T-cell (primary cell): ENCODE measurements around the gene CNTN5. TPM values are rescaled to one million over a fixed set of nuclear protein-coding genes. Genes with fewer than 3 reads are reported as not detected.
"Not testable (repeated sequence)": the region's sequence is repeated elsewhere in the genome, so short reads cannot be mapped to it uniquely, and the experiment has no call there.

Experiments
- ATAC-seq, 4 experiments: fragments of 200-7000 bp in 3 of 4; fragments of 150-1000 bp in 1 of 4; cut with Tn5 transposase; replicated peaks in 1 of 4; 1 replicate in 3 of 4; 2 replicates in 1 of 4; pipeline ENCODE4 v1.10.0; 2021; ENCODE audit warnings: moderate library complexity in 3 of 4, mild to moderate bottlenecking in 2 of 4, moderate number of reproducible peaks in 1 of 4
- CTCF ChIA-PET, 2 donors: fragments of 300-600 bp; sonication (Branson Sonifier 250); formaldehyde crosslinking; loops; one replicate each; lab custom pipeline; 2022; ENCODE audit warnings: antibody characterized with exemption in 2 of 2; lab: Charles Lee
- POLR2A ChIA-PET, 2 donors: fragments of 300-600 bp; sonication (Branson Sonifier 250); formaldehyde crosslinking; loops; one replicate each; lab custom pipeline; 2022; ENCODE audit warnings: antibody characterized with exemption in 2 of 2; lab: Charles Lee
- DNase-seq, 35 experiments: peaks; one replicate each; pipeline versions ENCODE4 v3.0.0 to v3.0.0-alpha.2; 2013 to 2023
- H3K27ac ChIP-seq: one replicate; pipeline ENCODE4 v1.5.1; 2013; ENCODE audit warnings: low read length
- H3K27me3 ChIP-seq, 2 experiments: replicated peaks in 1 of 2; 1 replicate in 1 of 2; 2 replicates in 1 of 2; pipeline versions ENCODE4 v1.6.1 to v1.7.0; 2013; ENCODE audit warnings: low read length in 1 of 2, mixed read lengths in 1 of 2; ENCODE audit not compliant: control insufficient read depth in 2 of 2, insufficient read depth in 2 of 2; ENCODE audit errors: extremely low read depth in 1 of 2
- H3K36me3 ChIP-seq, 2 donors: 1 replicate in 1 of 2; 2 replicates in 1 of 2; pipeline versions ENCODE4 v1.6.1 to v1.7.0; 2013; ENCODE audit warnings: low read length in 1 of 2; ENCODE audit not compliant: control insufficient read depth in 2 of 2, insufficient read depth in 1 of 2; ENCODE audit errors: extremely low read depth in 1 of 2
- H3K4me1 ChIP-seq, 2 experiments: 1 replicate in 1 of 2; 2 replicates in 1 of 2; pipeline versions ENCODE4 v1.6.1 to v1.7.0; 2013; ENCODE audit warnings: low read length in 2 of 2, mixed read lengths in 1 of 2; ENCODE audit not compliant: insufficient read depth in 2 of 2, control insufficient read depth in 1 of 2; ENCODE audit errors: extremely low read depth in 1 of 2
- H3K4me3 ChIP-seq, 2 donors: 1 replicate in 1 of 2; 2 replicates in 1 of 2; pipeline versions ENCODE4 v1.5.1 to v1.7.0; 2013; ENCODE audit warnings: mild to moderate bottlenecking in 2 of 2, low read length in 1 of 2, moderate library complexity in 1 of 2; ENCODE audit not compliant: control insufficient read depth in 1 of 2; ENCODE audit errors: extremely low read depth in 1 of 2
- H3K9me3 ChIP-seq: 2 replicates; pipeline ENCODE4 v1.7.0; 2013
- H3K27ac Mint-ChIP-seq, 2 donors: one replicate each; pipeline ENCODE4 v1.8.0; 2020 to 2021; ENCODE audit warnings: mild to moderate bottlenecking in 2 of 2, mixed read lengths in 2 of 2
- H3K27me3 Mint-ChIP-seq, 2 donors: one replicate each; pipeline ENCODE4 v1.8.0; 2021 to 2022; ENCODE audit warnings: mixed read lengths in 2 of 2
- H3K36me3 Mint-ChIP-seq: one replicate; pipeline ENCODE4 v1.8.0; 2021; ENCODE audit warnings: mixed read lengths
- H3K4me1 Mint-ChIP-seq, 3 donors: one replicate each; pipeline ENCODE4 v1.8.0; 2020 to 2022; ENCODE audit warnings: mixed read lengths in 3 of 3, mild to moderate bottlenecking in 1 of 3
- H3K4me3 Mint-ChIP-seq, 3 donors: one replicate each; pipeline ENCODE4 v1.8.0; 2020 to 2022; ENCODE audit warnings: mild to moderate bottlenecking in 3 of 3, mixed read lengths in 3 of 3, moderate library complexity in 3 of 3
- H3K9me3 Mint-ChIP-seq, 3 donors: one replicate each; pipeline ENCODE4 v1.8.0; 2020 to 2022; ENCODE audit warnings: mixed read lengths in 3 of 3
- WGBS: methylation state at CpG from one replicate; pipeline ENCODE4 v1.1.5; 2013; ENCODE audit warnings: missing lambda C conversion rate; ENCODE audit not compliant: insufficient coverage; 5-methylcytosine and 5-hydroxymethylcytosine counted together
- total RNA-seq, 35 experiments: library from RNA in 6 of 35; stranded (reverse) in 6 of 35; fragments of 120-200 nt in 1 of 35; gene quantifications; one replicate each; pipeline versions ENCODE4 v1.2.1 to v1.2.4 and lab custom pipeline; 2013 to 2026

CNTN5 gene
- total RNA-seq, 5 donors from 2014 or later (not counting 1 experiment from before 2014, with no cell fraction given), result not detected

DNA sequence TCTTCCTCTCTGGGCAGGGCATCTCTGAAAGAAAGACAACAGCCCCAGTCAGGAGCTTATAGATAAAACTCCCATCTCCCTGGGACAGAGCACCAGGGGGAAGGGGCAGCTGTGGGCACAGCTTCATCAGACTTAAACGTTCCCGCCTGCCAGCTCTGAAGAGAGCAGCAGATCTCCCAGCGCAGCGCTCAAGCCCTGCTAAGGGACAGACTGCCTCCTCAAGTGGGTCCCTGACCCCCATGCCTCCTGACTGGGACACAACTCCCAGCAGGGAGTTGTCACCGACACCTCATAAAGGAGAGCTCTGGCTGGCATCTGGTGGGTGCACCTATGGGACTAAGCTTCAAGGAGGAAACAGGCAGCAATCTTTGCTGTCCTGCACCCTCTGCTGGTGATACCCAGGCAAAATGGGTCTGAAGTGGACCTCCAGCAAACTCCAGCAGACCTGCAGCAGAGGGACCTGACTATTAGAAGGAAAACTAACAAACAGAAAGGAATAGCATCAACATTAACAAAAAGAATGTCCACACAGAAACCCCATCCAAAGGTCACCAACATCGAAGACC lies 1236.6 kb downstream of the CNTN5 start:
- WGBS, result 91% methylated on average over 5 of the region's 6 CpGs
- H3K4me3 Mint-ChIP-seq, H3K27ac ChIP-seq, H3K4me3 ChIP-seq, POLR2A ChIA-PET, ATAC-seq, DNase-seq, H3K27me3 ChIP-seq, H3K27me3 Mint-ChIP-seq, H3K4me1 ChIP-seq, H3K36me3 ChIP-seq, H3K27ac Mint-ChIP-seq, H3K9me3 ChIP-seq, CTCF ChIA-PET, H3K4me1 Mint-ChIP-seq, H3K36me3 Mint-ChIP-seq: not testable (repeated sequence)
- H3K9me3 Mint-ChIP-seq, result peaks cover 7 to 43% (median 29%) of the 10 kb centered on the region in 3 donors

DNA sequence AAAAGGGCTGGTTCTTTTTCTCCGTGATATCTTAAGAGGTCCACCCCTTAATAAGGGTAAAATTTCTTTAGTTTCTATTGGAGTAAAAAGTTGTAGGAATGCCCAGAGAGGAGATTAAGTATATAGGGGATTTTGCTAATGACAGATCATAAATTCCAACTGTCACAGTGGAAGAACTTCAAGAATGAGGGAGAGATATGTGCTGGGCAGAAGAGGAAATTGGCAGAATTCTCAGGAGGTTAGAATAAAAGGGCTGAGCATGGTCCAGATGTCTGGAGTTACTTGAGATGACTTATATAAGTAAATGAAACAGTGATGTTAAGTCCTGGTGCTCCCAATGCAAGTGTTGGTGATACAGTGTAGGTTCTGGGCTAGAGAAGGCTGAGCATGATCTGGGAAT lies 1248.8 kb downstream of the CNTN5 start:
- Histone ChIP-seq H3K9me3 (no peaks in the 10 kb centered on the region), H3K4me3 (no peak overlapping the region), H3K27ac (no peak overlapping the region), H3K4me1 (no peaks in the 10 kb centered on the region), H3K27me3 (no peaks in the 10 kb centered on the region), H3K36me3 (no peaks in the 10 kb centered on the region)
- Mint-ChIP-seq H3K4me3 (no peak overlapping the region), H3K4me1 (no peaks in the 10 kb centered on the region), H3K27ac (no peak overlapping the region), H3K36me3 (no peaks in the 10 kb centered on the region), H3K9me3 (peaks cover 23 to 32% (median 29%) of the 10 kb centered on the region in 3 donors), H3K27me3 (no peaks in the 10 kb centered on the region)
- no CpG with 5 or more reads among the region's 1 CpG for WGBS
- ATAC-seq (no peak), DNase-seq (no peak)
- CTCF ChIA-PET, result no interaction called here
- POLR2A ChIA-PET, result no interaction called here

DNA sequence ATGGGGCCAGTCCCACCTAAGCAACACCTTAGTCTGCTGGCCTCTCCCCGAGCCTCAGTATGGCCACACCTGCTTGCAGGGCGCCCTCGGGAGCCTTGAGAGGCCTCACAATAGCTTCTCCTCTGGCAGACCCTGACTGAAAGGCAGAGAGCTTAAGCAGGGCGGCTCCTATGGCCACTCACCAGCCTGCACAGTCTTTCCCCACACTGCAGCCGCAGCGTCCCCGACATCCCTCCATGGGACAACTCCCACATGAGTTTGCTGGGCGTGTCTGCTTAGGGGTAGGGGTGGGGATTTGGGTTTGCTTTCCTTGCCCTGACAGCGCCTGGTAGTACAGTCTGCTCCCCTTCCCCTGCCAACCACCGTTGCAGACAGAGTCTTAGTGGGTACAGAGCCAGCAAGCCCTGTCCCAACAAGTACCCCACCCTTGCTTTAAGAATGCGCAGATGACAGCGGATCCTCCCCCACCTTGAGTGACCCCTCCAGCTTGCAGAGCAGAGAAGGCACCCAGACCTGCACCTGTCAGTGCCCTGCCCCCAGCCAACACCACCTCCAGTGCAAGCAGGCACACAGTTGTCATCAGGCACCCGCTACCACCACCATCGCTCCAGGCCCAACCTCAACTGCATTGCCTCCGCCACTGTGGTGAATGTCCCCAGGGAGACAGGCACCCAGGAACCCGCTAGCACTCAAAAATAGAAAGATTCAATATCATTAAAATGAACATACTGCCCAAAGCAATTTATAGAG lies 1252.5 kb downstream of the CNTN5 start:
- Histone ChIP-seq H3K36me3 (no peaks in the 10 kb centered on the region), H3K4me1 (no peaks in the 10 kb centered on the region), H3K27ac (no peak overlapping the region), H3K27me3 (no peaks in the 10 kb centered on the region), H3K4me3 (no peak overlapping the region), H3K9me3 (no peaks in the 10 kb centered on the region)
- Mint-ChIP-seq H3K4me1 (no peaks in the 10 kb centered on the region), H3K27me3 (no peaks in the 10 kb centered on the region), H3K27ac (no peak overlapping the region), H3K9me3 (peaks cover 15 to 26% (median 18%) of the 10 kb centered on the region in 3 donors), H3K36me3 (no peaks in the 10 kb centered on the region), H3K4me3 (no peak overlapping the region)
- no peak for ATAC-seq
- ChIA-PET CTCF (no interaction called here), POLR2A (no interaction called here)
- WGBS, result 86% methylated on average over 9 of the region's 16 CpGs
- no peak for DNase-seq

DNA sequence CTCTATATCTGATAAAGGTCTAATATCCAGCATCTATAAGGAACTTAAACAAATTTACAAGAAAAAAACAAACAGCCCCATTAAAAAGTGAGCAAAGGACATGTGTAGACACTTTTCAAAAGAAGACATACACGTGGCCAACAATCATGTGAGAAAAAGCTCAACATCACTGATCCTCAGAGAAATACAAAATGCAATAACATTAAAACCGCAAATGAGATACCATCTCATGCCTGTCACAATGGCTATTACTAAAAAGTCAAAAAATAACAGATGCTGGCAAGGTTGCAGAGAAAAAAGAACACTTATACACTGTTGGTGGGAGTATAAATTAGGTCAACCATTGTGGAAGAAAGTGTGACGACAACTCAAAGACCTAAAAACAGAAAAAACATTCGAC lies 1253.7 kb downstream of the CNTN5 start:
- H3K4me3 ChIP-seq, DNase-seq, H3K36me3 ChIP-seq, H3K27me3 Mint-ChIP-seq, H3K9me3 ChIP-seq, H3K36me3 Mint-ChIP-seq, H3K4me3 Mint-ChIP-seq, H3K27me3 ChIP-seq, H3K4me1 ChIP-seq, CTCF ChIA-PET, H3K4me1 Mint-ChIP-seq, ATAC-seq, H3K27ac Mint-ChIP-seq, H3K27ac ChIP-seq: not testable (repeated sequence)
- peaks cover 10 to 24% (median 12%) of the 10 kb centered on the region in 3 donors for H3K9me3 Mint-ChIP-seq
- POLR2A ChIA-PET, result interaction anchor here in 1 of 2 donors (0.8 kb wide), 1 partner anchor 232 kb away, joined by 4 read pairs; no protein-coding TSS in a partner anchor
- WGBS, result no CpG with 5 or more reads among the region's 4 CpGs

DNA sequence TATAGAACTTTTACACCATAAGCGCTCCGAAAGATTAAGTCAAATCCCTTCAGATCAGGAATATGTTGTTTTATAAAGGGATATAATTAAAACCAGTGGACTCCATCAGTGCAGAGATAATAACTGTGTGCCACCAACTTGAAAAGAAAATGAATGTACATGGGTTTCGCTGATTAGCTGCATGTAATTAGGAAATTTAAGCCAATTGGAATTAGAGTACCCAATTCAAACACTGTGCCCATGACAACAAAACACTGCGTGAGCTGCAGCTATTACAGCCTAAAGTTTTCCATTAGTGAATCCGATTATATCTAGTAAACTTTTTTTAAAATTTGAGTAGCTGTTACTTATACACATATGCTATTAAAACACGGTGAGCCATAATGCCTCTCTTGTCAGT lies 1274.0 kb downstream of the CNTN5 start:
- H3K36me3 ChIP-seq, result no peaks in the 10 kb centered on the region
- no peak for DNase-seq
- no peaks in the 10 kb centered on the region for H3K9me3 ChIP-seq
- CTCF ChIA-PET, result no interaction called here
- POLR2A ChIA-PET, result no interaction called here
- no CpG with 5 or more reads among the region's 6 CpGs for WGBS
- H3K27me3 ChIP-seq, result no peaks in the 10 kb centered on the region
- no peak overlapping the region for H3K4me3 ChIP-seq
- no peak overlapping the region for H3K27ac Mint-ChIP-seq
- no peaks in the 10 kb centered on the region for H3K4me1 ChIP-seq
- no peak for ATAC-seq
- no peak overlapping the region for H3K27ac ChIP-seq
- H3K36me3 Mint-ChIP-seq, result no peaks in the 10 kb centered on the region
- peaks cover 3 to 9% (median 5%) of the 10 kb centered on the region in 3 donors for H3K9me3 Mint-ChIP-seq
- H3K4me1 Mint-ChIP-seq, result no peaks in the 10 kb centered on the region
- no peaks in the 10 kb centered on the region for H3K27me3 Mint-ChIP-seq
- no peak overlapping the region for H3K4me3 Mint-ChIP-seq

DNA sequence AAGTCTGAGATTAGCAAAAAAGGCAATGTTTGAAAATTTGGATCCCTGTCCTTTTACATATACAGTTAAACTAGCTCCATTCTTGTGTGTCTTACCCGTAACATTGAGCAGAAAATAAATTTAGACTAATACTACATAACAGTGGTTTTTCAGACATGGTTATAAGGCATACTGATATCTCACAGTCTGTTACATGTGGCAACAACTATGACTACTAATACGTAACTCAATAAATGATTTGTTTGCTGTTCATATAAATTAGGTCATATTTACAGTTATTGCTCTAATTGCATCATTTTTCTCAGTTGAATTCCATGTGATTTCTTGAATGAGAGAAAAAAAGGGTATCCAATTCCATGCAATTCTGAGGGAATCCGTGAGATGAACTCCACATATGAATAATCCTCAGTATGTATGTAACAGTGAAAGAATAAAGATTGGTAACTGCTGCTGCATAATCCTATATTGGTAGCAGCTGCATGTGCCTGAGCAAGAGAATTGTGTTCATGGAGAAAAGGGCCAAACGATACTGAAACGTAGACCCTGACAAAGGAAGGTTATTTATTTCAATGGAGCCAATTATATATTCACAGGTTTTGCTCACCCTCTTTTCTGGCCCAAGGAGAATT lies 1275.4 kb downstream of the CNTN5 start:
- Histone ChIP-seq H3K27me3 (no peaks in the 10 kb centered on the region), H3K27ac (no peak overlapping the region), H3K9me3 (no peaks in the 10 kb centered on the region), H3K36me3 (no peaks in the 10 kb centered on the region), H3K4me3 (no peak overlapping the region), H3K4me1 (no peaks in the 10 kb centered on the region)
- no peaks in the 10 kb centered on the region for H3K36me3 Mint-ChIP-seq
- H3K4me3 Mint-ChIP-seq, result no peak overlapping the region
- ATAC-seq (no peak), DNase-seq (no peak)
- no CpG with 5 or more reads among the region's 5 CpGs for WGBS
- no peaks in the 10 kb centered on the region for H3K4me1 Mint-ChIP-seq
- peaks cover 3 to 9% (median 5%) of the 10 kb centered on the region in 3 donors for H3K9me3 Mint-ChIP-seq
- ChIA-PET CTCF (no interaction called here), POLR2A (no interaction called here)
- no peaks in the 10 kb centered on the region for H3K27me3 Mint-ChIP-seq
- no peak overlapping the region for H3K27ac Mint-ChIP-seq
